ENCODE results near the gene AKR1A1. TPM values are rescaled to one million over a fixed set of nuclear protein-coding genes. Genes with fewer than 3 reads are reported as not detected.

Gene AKR1A1
- total RNA-seq, 2 donors from 2014 or later, result 44.0 to 57.0 TPM

Other genes with a start within 250 kb of the AKR1A1 start
- gene HPDL, start 223.9 kb upstream of the AKR1A1 start, total RNA-seq, result under 1 TPM; 0.17 to 0.21 TPM
- 10 to 100 TPM; 51.4 to 52.5 TPM for gene TOE1, start 210.7 kb upstream of the AKR1A1 start, total RNA-seq
- 10 to 100 TPM; 60.4 to 73.4 TPM for gene MUTYH, start 210.4 kb upstream of the AKR1A1 start, total RNA-seq
- 1 to 10 TPM; 4.9 to 6.5 TPM for gene TESK2, start 59.7 kb upstream of the AKR1A1 start, total RNA-seq
- under 1 TPM; 0.63 to 0.99 TPM for gene CCDC163, start 50.8 kb upstream of the AKR1A1 start, total RNA-seq
- gene MMACHC, start 50.5 kb upstream of the AKR1A1 start, total RNA-seq, result 1 to 10 TPM in 1 of 2 donors, under 1 TPM in 1; 0.68 to 2.2 TPM
- gene PRDX1, start 28.9 kb upstream of the AKR1A1 start, total RNA-seq, result 10 to 100 TPM; 55.0 to 69.2 TPM
- 100 to 1,000 TPM; 139 to 148 TPM for gene NASP, start 33.2 kb downstream of the AKR1A1 start, total RNA-seq
- gene CCDC17, start 73.2 kb downstream of the AKR1A1 start, total RNA-seq, result 1 to 10 TPM; 5.1 to 5.7 TPM
- gene GPBP1L1, start 135.7 kb downstream of the AKR1A1 start, total RNA-seq, result 100 to 1,000 TPM; 124 to 152 TPM
- 10 to 100 TPM; 11.9 to 13.2 TPM for gene TMEM69, start 137.4 kb downstream of the AKR1A1 start, total RNA-seq
- 1 to 10 TPM; 6.7 to 7.6 TPM for gene IPP, start 199.8 kb downstream of the AKR1A1 start, total RNA-seq